SK-N-SH treated with all-trans-retinoic acid at 6 μM for 48 hours (cell line): Measurements from ENCODE around the gene CDK5RAP3.

Experiments used
- ATAC-seq: fragments of 200-7000 bp; cut with Tn5 transposase; 3 replicates; pipeline ENCODE4 v1.9.1; 2020; ENCODE audit warnings: mild to moderate bottlenecking, moderate library complexity
- ARNTL ChIP-seq: fragments of 450-650 bp; formaldehyde crosslinking; IDR thresholded peaks from 2 replicates; pipeline ENCODE4 v1.5.0; 2020; ENCODE audit warnings: low read depth, mild to moderate bottlenecking, moderate library complexity, borderline replicate concordance
- CREB5 ChIP-seq: fragments of 250-450 bp; sonication (Bioruptor Pico); IDR thresholded peaks from 2 replicates; pipeline ENCODE4 v1.5.1; 2020; ENCODE audit warnings: low read depth, mild to moderate bottlenecking, moderate library complexity
- CSDC2 ChIP-seq: fragments of 250-450 bp; sonication (Bioruptor Pico); IDR thresholded peaks from 2 replicates; pipeline ENCODE4 v1.5.0; 2020; ENCODE audit warnings: mild to moderate bottlenecking, moderate library complexity
- CSRNP3 ChIP-seq: fragments of 250-450 bp; sonication (Bioruptor Pico); IDR thresholded peaks from 2 replicates; pipeline ENCODE4 v1.5.1; 2021; ENCODE audit warnings: mild to moderate bottlenecking, moderate library complexity
- ESRRG ChIP-seq: fragments of 250-450 bp; sonication (Bioruptor Pico); IDR thresholded peaks from 2 replicates; pipeline ENCODE4 v1.6.1; 2021; ENCODE audit warnings: mild to moderate bottlenecking
- GLIS3 ChIP-seq: fragments of 250-450 bp; sonication (Bioruptor Pico); IDR thresholded peaks from 2 replicates; pipeline ENCODE4 v1.5.0; 2020; ENCODE audit warnings: mild to moderate bottlenecking, moderate library complexity
- ISL1 ChIP-seq: fragments of 250-450 bp; sonication (Bioruptor Pico); IDR thresholded peaks from 2 replicates; pipeline ENCODE4 v2.1.2; 2022; ENCODE audit warnings: mild to moderate bottlenecking, moderate library complexity
- OSR1 ChIP-seq: fragments of 250-450 bp; sonication (Bioruptor Pico); IDR thresholded peaks from 2 replicates; pipeline ENCODE4 v1.8.0; 2022; ENCODE audit warnings: moderate library complexity, mild to moderate bottlenecking, inconsistent platforms
- POU6F1 ChIP-seq: fragments of 250-450 bp; sonication (Bioruptor Pico); IDR thresholded peaks from 2 replicates; pipeline ENCODE4 v1.8.0; 2021; ENCODE audit warnings: low read depth, mild to moderate bottlenecking, moderate library complexity, borderline replicate concordance
- PPARA ChIP-seq: fragments of 250-450 bp; sonication (Bioruptor Pico); IDR thresholded peaks from 2 replicates; pipeline ENCODE4 v1.5.0; 2020; ENCODE audit warnings: mild to moderate bottlenecking, borderline replicate concordance
- RARB ChIP-seq: fragments of 250-450 bp; sonication (Bioruptor Pico); IDR thresholded peaks from 2 replicates; pipeline ENCODE4 v1.8.0; 2021; ENCODE audit warnings: mild to moderate bottlenecking, moderate library complexity
- SNAI2 ChIP-seq: fragments of 250-450 bp; sonication (Bioruptor Pico); IDR thresholded peaks from 2 replicates; pipeline ENCODE4 v1.5.0; 2020; ENCODE audit warnings: mild to moderate bottlenecking, moderate library complexity
- TCF4 ChIP-seq: fragments of 250-450 bp; sonication (Bioruptor Pico); IDR thresholded peaks from 2 replicates; pipeline ENCODE4 v1.8.0; 2021; ENCODE audit warnings: mild to moderate bottlenecking, moderate library complexity, borderline replicate concordance
- TOX ChIP-seq: fragments of 250-450 bp; sonication (Bioruptor Pico); IDR thresholded peaks from 2 replicates; pipeline ENCODE4 v1.8.0; 2021; ENCODE audit warnings: mild to moderate bottlenecking, moderate library complexity, borderline replicate concordance
- ZC3H10 ChIP-seq: fragments of 250-450 bp; sonication (Bioruptor Pico); IDR thresholded peaks from 2 replicates; pipeline ENCODE4 v1.5.1; 2021; ENCODE audit warnings: mild to moderate bottlenecking, moderate library complexity
- ZFP3 ChIP-seq: fragments of 250-450 bp; sonication (Bioruptor Pico); IDR thresholded peaks from 2 replicates; pipeline ENCODE4 v1.5.0; 2020; ENCODE audit warnings: mild to moderate bottlenecking, moderate library complexity
- ZFP30 ChIP-seq: fragments of 450-650 bp; formaldehyde crosslinking; IDR thresholded peaks from 2 replicates; pipeline ENCODE4 v1.5.0; 2022; ENCODE audit warnings: mild to moderate bottlenecking, moderate library complexity
- ZNF565 ChIP-seq: fragments of 450-650 bp; formaldehyde crosslinking; conservative IDR thresholded peaks from 2 replicates; pipeline ENCODE4 v1.5.0; 2020; ENCODE audit warnings: low read depth, mild to moderate bottlenecking, moderate library complexity
- ZNF8 ChIP-seq: fragments of 450-650 bp; formaldehyde crosslinking; IDR thresholded peaks from 2 replicates; pipeline ENCODE4 v1.5.0; 2020; ENCODE audit warnings: mild to moderate bottlenecking, moderate library complexity
- TF ChIP-seq, protein P1 (sequence below): fragments of 250-450 bp; sonication (Bioruptor Pico); IDR thresholded peaks from 2 replicates; pipeline ENCODE4 v1.5.0; 2020; ENCODE audit warnings: mild to moderate bottlenecking, moderate library complexity
- TF ChIP-seq, protein P2 (sequence below): fragments of 250-450 bp; sonication (Bioruptor Pico); IDR thresholded peaks from 2 replicates; pipeline ENCODE4 v1.8.0; 2020; ENCODE audit warnings: mild to moderate bottlenecking, moderate library complexity, borderline replicate concordance

Gene CDK5RAP3

GRCh38 chr17:48023400-48024148 is 52.7 kb downstream of the CDK5RAP3 start:
- peak; percentile 68 for ATAC-seq
- no peak for TF ChIP-seq CREB5 (CRISPR knock-in tag)
- TF ChIP-seq CSDC2 (CRISPR knock-in tag), result no peak
- TF ChIP-seq ARNTL, result no peak
- TF ChIP-seq, protein P1, sequence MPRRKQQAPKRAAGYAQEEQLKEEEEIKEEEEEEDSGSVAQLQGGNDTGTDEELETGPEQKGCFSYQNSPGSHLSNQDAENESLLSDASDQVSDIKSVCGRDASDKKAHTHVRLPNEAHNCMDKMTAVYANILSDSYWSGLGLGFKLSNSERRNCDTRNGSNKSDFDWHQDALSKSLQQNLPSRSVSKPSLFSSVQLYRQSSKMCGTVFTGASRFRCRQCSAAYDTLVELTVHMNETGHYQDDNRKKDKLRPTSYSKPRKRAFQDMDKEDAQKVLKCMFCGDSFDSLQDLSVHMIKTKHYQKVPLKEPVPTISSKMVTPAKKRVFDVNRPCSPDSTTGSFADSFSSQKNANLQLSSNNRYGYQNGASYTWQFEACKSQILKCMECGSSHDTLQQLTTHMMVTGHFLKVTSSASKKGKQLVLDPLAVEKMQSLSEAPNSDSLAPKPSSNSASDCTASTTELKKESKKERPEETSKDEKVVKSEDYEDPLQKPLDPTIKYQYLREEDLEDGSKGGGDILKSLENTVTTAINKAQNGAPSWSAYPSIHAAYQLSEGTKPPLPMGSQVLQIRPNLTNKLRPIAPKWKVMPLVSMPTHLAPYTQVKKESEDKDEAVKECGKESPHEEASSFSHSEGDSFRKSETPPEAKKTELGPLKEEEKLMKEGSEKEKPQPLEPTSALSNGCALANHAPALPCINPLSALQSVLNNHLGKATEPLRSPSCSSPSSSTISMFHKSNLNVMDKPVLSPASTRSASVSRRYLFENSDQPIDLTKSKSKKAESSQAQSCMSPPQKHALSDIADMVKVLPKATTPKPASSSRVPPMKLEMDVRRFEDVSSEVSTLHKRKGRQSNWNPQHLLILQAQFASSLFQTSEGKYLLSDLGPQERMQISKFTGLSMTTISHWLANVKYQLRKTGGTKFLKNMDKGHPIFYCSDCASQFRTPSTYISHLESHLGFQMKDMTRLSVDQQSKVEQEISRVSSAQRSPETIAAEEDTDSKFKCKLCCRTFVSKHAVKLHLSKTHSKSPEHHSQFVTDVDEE (CRISPR knock-in tag), result peak; percentile 84; the same call in 1 of the 2 replicates
- 0 out of 2 replicates have a peak, but pooled peaks have one; percentile 5 for TF ChIP-seq ZNF565 (CRISPR knock-in tag)
- no peak for TF ChIP-seq RARB (CRISPR knock-in tag)
- no peak for TF ChIP-seq TOX (CRISPR knock-in tag)
- no peak for TF ChIP-seq PPARA (CRISPR knock-in tag)
- TF ChIP-seq ZFP30 (CRISPR knock-in tag), result no peak

GRCh38 chr17:48024149-48025039 is 53.5 kb downstream of the CDK5RAP3 start:
- peak; percentile 42 for ATAC-seq
- no peak for TF ChIP-seq ZNF8 (CRISPR knock-in tag)
- TF ChIP-seq, protein P2, sequence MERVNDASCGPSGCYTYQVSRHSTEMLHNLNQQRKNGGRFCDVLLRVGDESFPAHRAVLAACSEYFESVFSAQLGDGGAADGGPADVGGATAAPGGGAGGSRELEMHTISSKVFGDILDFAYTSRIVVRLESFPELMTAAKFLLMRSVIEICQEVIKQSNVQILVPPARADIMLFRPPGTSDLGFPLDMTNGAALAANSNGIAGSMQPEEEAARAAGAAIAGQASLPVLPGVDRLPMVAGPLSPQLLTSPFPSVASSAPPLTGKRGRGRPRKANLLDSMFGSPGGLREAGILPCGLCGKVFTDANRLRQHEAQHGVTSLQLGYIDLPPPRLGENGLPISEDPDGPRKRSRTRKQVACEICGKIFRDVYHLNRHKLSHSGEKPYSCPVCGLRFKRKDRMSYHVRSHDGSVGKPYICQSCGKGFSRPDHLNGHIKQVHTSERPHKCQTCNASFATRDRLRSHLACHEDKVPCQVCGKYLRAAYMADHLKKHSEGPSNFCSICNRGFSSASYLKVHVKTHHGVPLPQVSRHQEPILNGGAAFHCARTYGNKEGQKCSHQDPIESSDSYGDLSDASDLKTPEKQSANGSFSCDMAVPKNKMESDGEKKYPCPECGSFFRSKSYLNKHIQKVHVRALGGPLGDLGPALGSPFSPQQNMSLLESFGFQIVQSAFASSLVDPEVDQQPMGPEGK, result peak; percentile 42; the same call in 1 of the 2 replicates

DNA sequence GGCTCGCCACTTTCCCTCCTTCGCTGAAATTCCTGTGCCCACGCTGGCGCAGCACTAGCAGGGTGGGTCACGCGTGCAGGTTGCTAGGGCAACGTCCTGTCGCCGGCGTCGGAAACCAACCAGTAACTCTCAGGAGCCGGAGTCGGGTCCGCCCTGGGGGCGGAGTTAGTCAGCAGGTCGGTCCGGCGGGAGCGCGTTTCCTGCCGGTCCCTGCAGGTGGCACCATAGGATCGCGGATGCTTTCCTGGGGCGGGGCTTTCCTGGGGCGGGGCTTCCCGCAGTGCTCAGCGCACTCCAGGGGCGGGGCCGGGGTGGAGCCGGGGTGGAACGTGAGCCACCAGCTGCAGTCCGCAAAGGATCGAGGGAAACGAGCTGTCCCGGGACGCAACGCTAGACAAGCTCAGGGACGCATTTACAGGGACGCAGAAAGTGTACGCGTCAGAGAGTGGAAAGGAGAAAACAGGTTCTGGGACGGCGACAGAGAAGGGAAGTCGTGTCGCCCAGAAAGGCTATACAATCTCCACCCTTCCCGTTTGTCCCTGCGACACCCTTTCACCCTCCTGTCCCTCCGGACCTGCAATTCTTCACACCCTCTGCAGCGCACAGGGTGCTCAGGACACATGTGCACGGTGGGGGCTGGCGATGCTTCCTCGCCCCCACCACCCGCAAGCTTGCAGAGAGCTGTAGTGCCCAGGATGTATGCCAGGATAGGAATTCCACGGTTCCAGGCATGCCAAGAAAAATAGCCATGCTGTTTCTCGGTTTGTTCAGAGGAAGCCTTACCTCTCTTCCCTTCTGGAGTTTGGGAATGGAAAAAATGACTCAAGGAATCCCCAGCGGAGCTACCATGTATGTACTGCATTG is 54.4 kb downstream of the CDK5RAP3 start:
- peak; percentile 83 for ATAC-seq
- no peak for TF ChIP-seq ISL1
- TF ChIP-seq OSR1 (CRISPR knock-in tag), result no peak
- TF ChIP-seq PPARA (CRISPR knock-in tag), result no peak
- no peak for TF ChIP-seq TCF4 (CRISPR knock-in tag)
- TF ChIP-seq ZNF565 (CRISPR knock-in tag), result no peak
- TF ChIP-seq RARB (CRISPR knock-in tag), result 0 out of 2 replicates have a peak, but pooled peaks have one; percentile 26
- TF ChIP-seq GLIS3 (CRISPR knock-in tag), result no peak

DNA sequence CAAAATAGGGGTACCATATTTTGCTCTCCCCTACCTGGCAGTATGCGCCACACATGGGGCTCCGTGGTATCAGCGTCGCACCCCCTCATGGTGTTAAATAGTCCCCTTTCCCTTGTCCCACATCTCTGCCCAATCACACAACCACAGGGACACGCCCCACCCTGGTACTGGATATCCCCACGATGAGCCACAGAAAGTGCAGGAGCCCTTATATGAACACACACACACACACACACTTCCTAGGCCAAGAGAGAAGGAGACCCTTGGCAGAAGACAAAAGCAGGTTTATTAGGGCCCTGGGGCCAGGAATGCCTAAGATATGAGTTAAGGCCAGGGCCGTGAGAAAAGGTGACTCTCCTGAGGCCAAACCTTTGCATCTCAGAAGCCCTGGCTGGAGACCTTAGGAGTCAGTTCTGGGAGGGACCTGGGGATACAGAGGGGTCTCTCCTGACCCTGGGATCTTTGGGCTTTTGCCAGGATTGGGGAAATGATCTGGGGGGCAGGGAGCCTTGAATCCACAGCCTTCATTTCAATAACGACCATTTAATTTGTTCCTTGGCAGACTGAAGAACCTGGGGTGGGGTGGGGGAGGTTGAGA is 55.1 kb downstream of the CDK5RAP3 start:
- no peak for ATAC-seq
- TF ChIP-seq ZNF565 (CRISPR knock-in tag) (no peak), ESRRG (no peak), ZFP3 (no peak), CREB5 (CRISPR knock-in tag) (no peak), ZC3H10 (CRISPR knock-in tag) (no peak), TCF4 (CRISPR knock-in tag) (no peak), POU6F1 (no peak), CSDC2 (CRISPR knock-in tag) (no peak), SNAI2 (CRISPR knock-in tag) (no peak), ZNF8 (CRISPR knock-in tag) (no peak), CSRNP3 (no peak), RARB (CRISPR knock-in tag) (no peak), GLIS3 (CRISPR knock-in tag) (no peak)
